Panc1 (cell line): Measurements from ENCODE around the gene RGS17. TPM values are rescaled to one million over a fixed set of nuclear protein-coding genes. Genes with fewer than 3 reads are reported as not detected.

Experiments used
- ATAC-seq: fragments of 200-7000 bp; cut with Tn5 transposase; 2 replicates; pipeline ENCODE4 v1.9.1; 2020; ENCODE audit warnings: mild to moderate bottlenecking, moderate library complexity
- BruUV-seq: library from RNA; stranded (reverse); fragments of 400-500 nt; replicated peaks from 2 replicates; lab custom pipeline; 2021; lab: Mats Ljungman, UMichigan
- CTCF ChIA-PET: fragments of 300-600 bp; sonication (Branson Sonifier 250); formaldehyde crosslinking; loops from one replicate; lab custom pipeline; 2022; ENCODE audit warnings: antibody characterized with exemption; lab: Charles Lee
- POLR2A ChIA-PET: fragments of 300-600 bp; sonication (Branson Sonifier 250); formaldehyde crosslinking; loops from one replicate; lab custom pipeline; 2022; ENCODE audit warnings: antibody characterized with exemption; lab: Charles Lee
- DNase-seq: peaks from one replicate; pipeline ENCODE4 v3.0.0-alpha.2; 2010; ENCODE audit warnings: low read depth, low spot score
- H3K27ac ChIP-seq: 2 replicates; pipeline ENCODE4 v1.5.1; 2011; ENCODE audit warnings: mild to moderate bottlenecking, low read length, inconsistent platforms
- H3K27me3 ChIP-seq: fragments of 200-500 bp; sonication (Bioruptor generic); 2 replicates; pipeline ENCODE4 v1.6.0; 2014; ENCODE audit warnings: low read length, inconsistent platforms; ENCODE audit not compliant: control insufficient read depth, insufficient read depth
- H3K36me3 ChIP-seq: fragments of 200-500 bp; sonication (Bioruptor generic); 2 replicates; pipeline ENCODE4 v1.5.1; 2014; ENCODE audit warnings: inconsistent platforms, mild to moderate bottlenecking, low read length, moderate library complexity; ENCODE audit not compliant: control insufficient read depth, insufficient read depth
- H3K4me1 ChIP-seq: 2 replicates; pipeline ENCODE4 v1.5.1; 2011; ENCODE audit warnings: inconsistent platforms, mild to moderate bottlenecking, low read length, moderate library complexity; ENCODE audit not compliant: control insufficient read depth, insufficient read depth
- H3K4me3 ChIP-seq, 2 experiments: 2 replicates each; pipeline ENCODE4 v1.5.1; 2011 to 2012; ENCODE audit warnings: low read depth in 2 of 2, low read length in 2 of 2, mild to moderate bottlenecking in 2 of 2, inconsistent platforms in 1 of 2, moderate library complexity in 1 of 2
- H3K9me3 ChIP-seq: fragments of 200-500 bp; sonication (Bioruptor generic); 2 replicates; pipeline ENCODE4 v1.5.1; 2014; ENCODE audit warnings: low read depth, mild to moderate bottlenecking, inconsistent platforms, low read length, moderate library complexity; ENCODE audit not compliant: control insufficient read depth, insufficient read depth
- POLR2AphosphoS5 ChIP-seq: IDR thresholded peaks from 2 replicates; pipeline ENCODE4 v1.6.1; 2012; ENCODE audit warnings: mild to moderate bottlenecking, low read depth, low read length, moderate library complexity
- SIN3A ChIP-seq: IDR thresholded peaks from 2 replicates; pipeline ENCODE4 v1.6.1; 2012; ENCODE audit warnings: low read depth, mild to moderate bottlenecking, low read length, moderate library complexity, borderline replicate concordance; ENCODE audit not compliant: insufficient read depth
- TCF7L2 ChIP-seq: IDR thresholded peaks from 2 replicates; pipeline ENCODE4 v1.6.1; 2011; ENCODE audit warnings: mild to moderate bottlenecking, low read depth, low read length, inconsistent platforms
- in situ Hi-C: cut with HindIII; loops from 2 replicates; pipeline ENCODE4 v1.10.0; 2016; ENCODE audit warnings: low sequenced_read_pairs, low pct_unique_long_range_greater_than_20kb
- intact Hi-C: fragments of 100-400 bp; cut with micrococcal nuclease; formaldehyde crosslinking; loops from one replicate; pipeline ENCODE4 v1.10.0; 2022; ENCODE audit not compliant: unreplicated experiment
- total RNA-seq: library from RNA; stranded (reverse); gene quantifications from one replicate; pipeline ENCODE4 v1.2.1, GENCODE V29; 2021; ENCODE audit not compliant: unreplicated experiment
- TF ChIP-seq, protein P1 (sequence below): fragments of 450-650 bp; IDR thresholded peaks from 2 replicates; pipeline ENCODE4 v1.5.1; 2017; ENCODE audit warnings: mild to moderate bottlenecking
- TF ChIP-seq, protein P2 (sequence below), 2 experiments: IDR thresholded peaks; 2 replicates each; pipeline ENCODE4 v1.6.1; 2011 to 2012; ENCODE audit warnings: low read depth in 2 of 2, control low read depth in 1 of 2, low read length in 1 of 2, mild to moderate bottlenecking in 1 of 2, moderate library complexity in 1 of 2; ENCODE audit not compliant: insufficient read depth in 1 of 2

The RGS17 gene
- total RNA-seq, 1 experiment from 2014 or later, result 8.7 TPM

DNA sequence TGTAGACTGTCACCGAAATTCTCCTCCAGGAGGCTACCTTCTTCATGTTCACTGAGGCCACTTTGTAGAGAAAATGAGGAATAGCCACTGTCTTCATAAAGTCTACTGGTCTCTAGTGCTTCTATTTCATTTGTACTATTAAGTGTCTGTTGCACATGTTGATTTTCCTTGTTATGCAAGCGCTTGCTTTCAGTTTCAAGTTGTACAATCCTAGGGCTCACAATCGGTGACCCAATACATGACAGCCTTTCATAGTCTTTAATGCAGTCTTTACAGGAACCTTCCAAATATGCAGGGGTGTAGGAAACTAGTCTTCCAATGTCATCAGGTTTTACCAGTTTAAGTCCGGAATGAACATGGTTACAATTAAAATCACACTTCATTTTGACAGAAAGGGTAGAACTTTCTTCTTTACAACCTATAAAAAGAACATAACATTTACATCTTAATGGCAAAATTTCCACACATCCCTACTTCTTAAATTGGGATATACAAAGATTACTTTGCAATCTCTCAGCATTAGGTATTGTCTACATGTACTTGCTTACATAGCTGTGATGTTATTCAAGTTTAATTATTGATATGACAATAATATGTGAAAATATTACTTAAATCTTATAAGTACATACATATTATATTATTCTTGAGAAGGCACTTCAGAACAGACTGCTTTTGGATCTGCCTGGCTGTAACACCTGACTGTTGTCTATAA, 155.7 kb downstream of the RGS17 start:
- Histone ChIP-seq H3K27ac (0 out of 2 replicates have a peak overlapping the region, but pooled peaks have one; percentile 23), H3K36me3 (peaks cover 76% of the 10 kb centered on the region), H3K4me1 (peaks cover 36% of the 10 kb centered on the region), H3K9me3 (no peaks in the 10 kb centered on the region), H3K27me3 (no peaks in the 10 kb centered on the region), H3K4me3 (no peak overlapping the region)
- POLR2A ChIA-PET, result no interaction called here
- no peak for TF ChIP-seq TCF7L2
- 0 out of 2 replicates have a peak, but pooled peaks have one; percentile 4 for TF ChIP-seq POLR2AphosphoS5
- BruUV-seq, result no TSS peak
- DNase-seq (no peak), ATAC-seq (no peak)
- CTCF ChIA-PET, result no interaction called here
- in situ Hi-C loops, result no loop called here
- intact Hi-C loops, result no loop called here

DNA sequence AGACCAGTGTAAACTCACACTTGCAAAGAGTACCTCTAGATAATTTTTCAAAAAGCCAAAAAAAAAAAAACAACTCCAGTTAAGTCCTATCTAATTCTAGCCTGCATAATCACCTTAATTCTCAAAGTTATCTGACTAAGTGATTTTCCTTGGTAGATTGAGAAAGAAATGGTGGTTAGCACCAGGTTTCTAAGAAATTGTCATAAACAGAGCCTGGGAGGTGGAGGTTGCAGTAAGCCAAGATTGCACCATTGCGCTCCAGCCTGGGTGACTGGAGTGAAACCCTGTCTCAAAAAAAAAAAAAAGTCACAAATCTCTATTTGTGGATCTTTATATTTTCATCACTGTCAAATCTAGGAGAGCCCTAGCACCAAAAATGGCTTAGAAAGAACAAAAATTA, 157.2 kb downstream of the RGS17 start:
- no TSS peak for BruUV-seq
- H3K36me3 ChIP-seq, result peaks cover 68% of the 10 kb centered on the region
- H3K4me3 ChIP-seq, result no peak overlapping the region
- H3K27me3 ChIP-seq, result no peaks in the 10 kb centered on the region
- TF ChIP-seq SIN3A (no peak), TCF7L2 (no peak), POLR2AphosphoS5 (no peak)
- TF ChIP-seq, protein P1, sequence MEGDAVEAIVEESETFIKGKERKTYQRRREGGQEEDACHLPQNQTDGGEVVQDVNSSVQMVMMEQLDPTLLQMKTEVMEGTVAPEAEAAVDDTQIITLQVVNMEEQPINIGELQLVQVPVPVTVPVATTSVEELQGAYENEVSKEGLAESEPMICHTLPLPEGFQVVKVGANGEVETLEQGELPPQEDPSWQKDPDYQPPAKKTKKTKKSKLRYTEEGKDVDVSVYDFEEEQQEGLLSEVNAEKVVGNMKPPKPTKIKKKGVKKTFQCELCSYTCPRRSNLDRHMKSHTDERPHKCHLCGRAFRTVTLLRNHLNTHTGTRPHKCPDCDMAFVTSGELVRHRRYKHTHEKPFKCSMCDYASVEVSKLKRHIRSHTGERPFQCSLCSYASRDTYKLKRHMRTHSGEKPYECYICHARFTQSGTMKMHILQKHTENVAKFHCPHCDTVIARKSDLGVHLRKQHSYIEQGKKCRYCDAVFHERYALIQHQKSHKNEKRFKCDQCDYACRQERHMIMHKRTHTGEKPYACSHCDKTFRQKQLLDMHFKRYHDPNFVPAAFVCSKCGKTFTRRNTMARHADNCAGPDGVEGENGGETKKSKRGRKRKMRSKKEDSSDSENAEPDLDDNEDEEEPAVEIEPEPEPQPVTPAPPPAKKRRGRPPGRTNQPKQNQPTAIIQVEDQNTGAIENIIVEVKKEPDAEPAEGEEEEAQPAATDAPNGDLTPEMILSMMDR, result no peak
- TF ChIP-seq, protein P2, sequence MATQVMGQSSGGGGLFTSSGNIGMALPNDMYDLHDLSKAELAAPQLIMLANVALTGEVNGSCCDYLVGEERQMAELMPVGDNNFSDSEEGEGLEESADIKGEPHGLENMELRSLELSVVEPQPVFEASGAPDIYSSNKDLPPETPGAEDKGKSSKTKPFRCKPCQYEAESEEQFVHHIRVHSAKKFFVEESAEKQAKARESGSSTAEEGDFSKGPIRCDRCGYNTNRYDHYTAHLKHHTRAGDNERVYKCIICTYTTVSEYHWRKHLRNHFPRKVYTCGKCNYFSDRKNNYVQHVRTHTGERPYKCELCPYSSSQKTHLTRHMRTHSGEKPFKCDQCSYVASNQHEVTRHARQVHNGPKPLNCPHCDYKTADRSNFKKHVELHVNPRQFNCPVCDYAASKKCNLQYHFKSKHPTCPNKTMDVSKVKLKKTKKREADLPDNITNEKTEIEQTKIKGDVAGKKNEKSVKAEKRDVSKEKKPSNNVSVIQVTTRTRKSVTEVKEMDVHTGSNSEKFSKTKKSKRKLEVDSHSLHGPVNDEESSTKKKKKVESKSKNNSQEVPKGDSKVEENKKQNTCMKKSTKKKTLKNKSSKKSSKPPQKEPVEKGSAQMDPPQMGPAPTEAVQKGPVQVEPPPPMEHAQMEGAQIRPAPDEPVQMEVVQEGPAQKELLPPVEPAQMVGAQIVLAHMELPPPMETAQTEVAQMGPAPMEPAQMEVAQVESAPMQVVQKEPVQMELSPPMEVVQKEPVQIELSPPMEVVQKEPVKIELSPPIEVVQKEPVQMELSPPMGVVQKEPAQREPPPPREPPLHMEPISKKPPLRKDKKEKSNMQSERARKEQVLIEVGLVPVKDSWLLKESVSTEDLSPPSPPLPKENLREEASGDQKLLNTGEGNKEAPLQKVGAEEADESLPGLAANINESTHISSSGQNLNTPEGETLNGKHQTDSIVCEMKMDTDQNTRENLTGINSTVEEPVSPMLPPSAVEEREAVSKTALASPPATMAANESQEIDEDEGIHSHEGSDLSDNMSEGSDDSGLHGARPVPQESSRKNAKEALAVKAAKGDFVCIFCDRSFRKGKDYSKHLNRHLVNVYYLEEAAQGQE (IDR thresholded peaks at IDR 0.05; ENCODE audit: insufficient read depth in 1 of 2, low read depth in 2 of 2, low read length in 1 of 2), result no peak
- H3K27ac ChIP-seq, result no peak overlapping the region
- in situ Hi-C loops (no loop called here), intact Hi-C loops (no loop called here)
- CTCF ChIA-PET, result interaction anchor here (0.7 kb wide), 1 partner anchor 157 kb away, joined by 7 read pairs; the partner anchor contains the start of gene RGS17
- H3K4me1 ChIP-seq, result peaks cover 28% of the 10 kb centered on the region; the same call in 1 of the 2 replicates
- no peaks in the 10 kb centered on the region for H3K9me3 ChIP-seq
- DNase-seq (no peak), ATAC-seq (no peak)
- POLR2A ChIA-PET, result interaction anchor here (0.6 kb wide), 1 partner anchor 631 kb away, joined by 3 read pairs; no protein-coding TSS in a partner anchor
